ENCODE results near the gene INSL3.

The INSL3 gene

DNA sequence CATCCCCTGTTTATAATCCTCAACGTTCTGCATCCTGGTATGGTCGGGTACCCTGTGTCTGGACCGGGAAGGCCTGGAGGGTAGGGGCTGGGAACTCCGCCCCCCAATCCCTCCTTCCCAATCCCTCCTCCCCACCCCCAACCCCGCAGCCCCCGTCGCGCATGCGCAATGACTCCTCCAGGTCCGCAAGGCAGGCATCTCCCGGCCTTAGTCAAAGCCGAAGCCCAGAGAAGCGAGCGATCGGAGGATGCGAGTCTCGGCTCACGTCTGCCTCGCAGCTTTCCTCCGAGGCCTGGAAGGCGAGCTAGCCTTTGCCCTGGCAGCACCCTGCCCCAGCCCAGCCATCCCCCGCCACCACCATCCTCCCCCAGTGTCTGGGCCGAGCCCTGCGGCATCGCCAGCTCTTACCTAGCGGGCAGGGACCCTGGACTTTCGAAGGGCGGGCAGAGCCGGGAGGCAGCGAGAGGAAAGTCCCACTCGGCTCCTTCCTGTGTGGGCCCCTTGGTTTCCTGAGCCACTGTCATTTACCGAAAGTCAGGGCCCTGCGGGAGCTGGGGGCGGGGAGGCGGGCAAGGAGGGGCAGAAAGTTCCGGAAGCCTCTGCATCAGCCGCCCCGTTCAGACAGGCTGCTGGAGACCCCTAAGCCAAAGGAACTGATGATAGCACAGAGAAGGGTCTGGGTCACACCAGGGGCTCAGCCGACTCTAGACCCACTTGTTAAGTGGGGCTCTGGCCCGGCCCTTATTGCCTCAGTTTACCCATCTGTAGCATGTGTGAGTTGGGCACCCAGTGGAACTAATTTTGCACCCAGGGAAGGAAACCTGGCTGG, 26.4 kb upstream of the INSL3 start, which contains the start of gene JAK3:
TSS of gene JAK3 (minus strand) at position 445 of the 829 bp plus-strand sequence. CDS start 3,565 bp downstream, outside the sequence.
- no peak within 1 kb of the TSS for H3K4me3 ChIP-seq (ENCODE audit: low read depth, low read length)
- no peak for TF ChIP-seq MYC (IDR thresholded peaks at IDR 0.05; ENCODE audit: low read depth, low read length)
- no peak for TF ChIP-seq POLR2A (IDR thresholded peaks at IDR 0.05; ENCODE audit: extremely low read depth, insufficient read length)
- TF ChIP-seq, protein P1, sequence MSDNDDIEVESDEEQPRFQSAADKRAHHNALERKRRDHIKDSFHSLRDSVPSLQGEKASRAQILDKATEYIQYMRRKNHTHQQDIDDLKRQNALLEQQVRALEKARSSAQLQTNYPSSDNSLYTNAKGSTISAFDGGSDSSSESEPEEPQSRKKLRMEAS (IDR thresholded peaks at IDR 0.05; ENCODE audit: low read depth, low read length), result no peak
- TF ChIP-seq, protein P2, sequence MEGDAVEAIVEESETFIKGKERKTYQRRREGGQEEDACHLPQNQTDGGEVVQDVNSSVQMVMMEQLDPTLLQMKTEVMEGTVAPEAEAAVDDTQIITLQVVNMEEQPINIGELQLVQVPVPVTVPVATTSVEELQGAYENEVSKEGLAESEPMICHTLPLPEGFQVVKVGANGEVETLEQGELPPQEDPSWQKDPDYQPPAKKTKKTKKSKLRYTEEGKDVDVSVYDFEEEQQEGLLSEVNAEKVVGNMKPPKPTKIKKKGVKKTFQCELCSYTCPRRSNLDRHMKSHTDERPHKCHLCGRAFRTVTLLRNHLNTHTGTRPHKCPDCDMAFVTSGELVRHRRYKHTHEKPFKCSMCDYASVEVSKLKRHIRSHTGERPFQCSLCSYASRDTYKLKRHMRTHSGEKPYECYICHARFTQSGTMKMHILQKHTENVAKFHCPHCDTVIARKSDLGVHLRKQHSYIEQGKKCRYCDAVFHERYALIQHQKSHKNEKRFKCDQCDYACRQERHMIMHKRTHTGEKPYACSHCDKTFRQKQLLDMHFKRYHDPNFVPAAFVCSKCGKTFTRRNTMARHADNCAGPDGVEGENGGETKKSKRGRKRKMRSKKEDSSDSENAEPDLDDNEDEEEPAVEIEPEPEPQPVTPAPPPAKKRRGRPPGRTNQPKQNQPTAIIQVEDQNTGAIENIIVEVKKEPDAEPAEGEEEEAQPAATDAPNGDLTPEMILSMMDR (IDR thresholded peaks at IDR 0.05; ENCODE audit: low read depth, low read length), result no peak
- DNase-seq (ENCODE audit: low read depth), result no peak

DNA sequence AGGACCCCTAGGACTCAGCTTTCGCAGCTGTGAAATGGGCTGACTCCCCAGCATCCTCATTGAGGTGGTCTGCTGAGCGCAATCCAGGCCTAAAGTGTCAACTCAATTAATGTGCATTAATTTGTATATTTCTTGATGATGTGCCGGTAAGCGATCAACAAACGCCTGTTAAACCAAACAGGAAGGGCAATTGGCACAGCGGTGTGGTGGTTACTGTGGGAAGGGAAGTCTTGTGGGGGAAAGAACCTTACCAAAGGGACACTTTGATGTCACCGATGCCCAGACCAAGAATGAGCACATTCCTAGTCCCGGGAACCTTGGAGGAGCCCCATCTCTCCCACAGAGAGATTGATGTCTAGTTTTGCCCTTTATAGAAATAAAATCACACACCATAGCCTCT, 24.8 kb upstream of the INSL3 start:
- TF ChIP-seq MYC (IDR thresholded peaks at IDR 0.05; ENCODE audit: low read depth, low read length) (no peak), POLR2A (IDR thresholded peaks at IDR 0.05; ENCODE audit: extremely low read depth, insufficient read length) (no peak)
- TF ChIP-seq, protein P2 (IDR thresholded peaks at IDR 0.05; ENCODE audit: low read depth, low read length), result no peak
- TF ChIP-seq, protein P1 (IDR thresholded peaks at IDR 0.05; ENCODE audit: low read depth, low read length), result no peak
- H3K4me3 ChIP-seq (ENCODE audit: low read depth, low read length), result no peak overlapping the region
- no peak for DNase-seq (ENCODE audit: low read depth)

DNA sequence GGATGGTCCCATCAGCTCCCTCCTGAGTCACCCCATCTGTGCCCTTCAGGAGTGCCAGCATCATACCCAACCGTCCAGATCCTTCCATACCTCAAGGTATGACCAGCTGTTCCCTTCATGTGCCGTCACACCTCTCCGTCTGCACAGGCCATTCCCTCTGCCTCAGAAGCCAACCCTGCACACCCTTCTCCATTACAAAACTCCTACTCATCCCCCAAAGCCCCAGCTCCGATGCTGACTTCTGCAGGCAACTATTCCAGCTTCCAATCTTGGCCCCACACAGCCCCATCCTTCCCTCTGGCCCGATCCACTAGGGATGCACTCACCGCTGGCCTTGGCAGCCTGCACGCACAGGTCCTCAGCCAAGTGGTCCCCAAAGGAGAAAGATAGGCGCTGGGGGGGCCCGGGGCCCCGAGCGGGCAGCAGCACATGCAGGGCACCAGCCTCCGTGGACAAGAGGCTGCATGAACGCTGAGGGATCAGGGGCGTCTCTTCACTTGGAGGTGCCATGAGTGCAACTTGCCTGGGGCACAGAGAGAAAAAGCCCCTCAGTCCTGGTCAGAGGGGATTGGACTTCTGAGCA, 22.7 kb upstream of the INSL3 start:
- no peak overlapping the region for H3K4me3 ChIP-seq (ENCODE audit: low read depth, low read length)
- DNase-seq (ENCODE audit: low read depth), result no peak
- TF ChIP-seq, protein P2 (IDR thresholded peaks at IDR 0.05; ENCODE audit: low read depth, low read length), result no peak
- TF ChIP-seq POLR2A (IDR thresholded peaks at IDR 0.05; ENCODE audit: extremely low read depth, insufficient read length), result no peak
- TF ChIP-seq, protein P1 (IDR thresholded peaks at IDR 0.05; ENCODE audit: low read depth, low read length), result no peak
- TF ChIP-seq MYC (IDR thresholded peaks at IDR 0.05; ENCODE audit: low read depth, low read length), result no peak

DNA sequence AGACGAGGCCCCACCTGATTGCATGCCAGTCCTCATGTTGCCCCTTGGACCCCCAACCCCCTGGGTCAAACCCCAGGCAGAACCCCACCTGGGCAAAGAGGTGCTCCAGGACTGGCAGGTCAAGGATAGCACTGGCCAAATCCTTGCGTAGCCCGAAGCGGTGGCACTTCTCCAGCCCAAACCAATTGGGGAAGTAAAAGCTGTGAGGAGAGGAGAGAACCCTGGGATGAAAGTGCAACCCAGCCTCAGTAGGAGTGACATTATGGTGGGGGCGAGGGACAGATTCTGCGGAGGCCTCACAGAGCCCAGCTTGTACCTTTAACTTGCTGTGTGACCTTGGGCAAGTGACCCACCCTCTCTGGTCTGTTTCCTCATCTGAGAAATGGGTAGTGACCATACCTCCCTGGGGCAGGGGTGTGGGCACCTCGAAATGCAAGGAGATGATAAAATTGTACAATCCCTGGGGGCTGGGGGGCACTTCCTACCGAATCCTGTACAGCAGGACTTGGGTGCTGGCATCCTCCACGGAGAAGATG, 22.0 kb upstream of the INSL3 start:
- no peak for DNase-seq (ENCODE audit: low read depth)
- TF ChIP-seq, protein P1 (IDR thresholded peaks at IDR 0.05; ENCODE audit: low read depth, low read length), result no peak
- TF ChIP-seq MYC (IDR thresholded peaks at IDR 0.05; ENCODE audit: low read depth, low read length), result no peak
- TF ChIP-seq, protein P2 (IDR thresholded peaks at IDR 0.05; ENCODE audit: low read depth, low read length), result no peak
- H3K4me3 ChIP-seq (ENCODE audit: low read depth, low read length), result no peak overlapping the region

DNA sequence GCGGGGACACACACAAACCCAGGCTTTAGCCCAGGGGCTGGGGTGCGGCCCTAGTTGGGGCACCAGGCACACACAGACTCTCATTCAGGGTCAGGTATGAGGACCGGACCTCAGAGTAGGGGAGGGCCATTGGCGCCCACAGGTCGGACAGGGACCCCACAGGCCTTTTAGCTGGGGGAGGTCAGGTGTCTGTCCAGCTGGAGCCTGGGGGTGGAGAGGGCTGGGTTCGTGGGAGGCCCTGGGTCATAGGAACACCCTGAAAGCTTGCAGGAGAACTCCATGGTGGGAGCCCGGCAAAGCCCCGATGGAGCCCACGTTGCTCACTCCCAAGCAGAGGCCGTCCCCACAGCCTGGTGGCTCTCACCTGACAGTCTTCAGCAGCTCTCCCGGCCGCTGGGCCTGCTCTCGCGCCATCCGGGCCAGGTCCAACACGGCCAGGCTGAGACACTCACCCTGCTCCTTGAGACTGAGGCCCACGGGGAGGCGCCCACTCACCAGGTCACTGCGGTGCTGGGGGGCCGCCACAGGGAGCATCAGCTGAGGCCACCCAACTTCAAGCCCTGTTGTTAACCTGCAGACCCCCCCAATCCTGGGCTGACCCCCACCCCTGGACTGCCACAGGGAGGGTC, 21.5 kb upstream of the INSL3 start:
- no peak overlapping the region for H3K4me3 ChIP-seq (ENCODE audit: low read depth, low read length)
- DNase-seq (ENCODE audit: low read depth), result no peak
- TF ChIP-seq MYC (IDR thresholded peaks at IDR 0.05; ENCODE audit: low read depth, low read length), result no peak
- TF ChIP-seq, protein P1 (IDR thresholded peaks at IDR 0.05; ENCODE audit: low read depth, low read length), result no peak
- TF ChIP-seq POLR2A (IDR thresholded peaks at IDR 0.05; ENCODE audit: extremely low read depth, insufficient read length), result no peak
- TF ChIP-seq, protein P2 (IDR thresholded peaks at IDR 0.05; ENCODE audit: low read depth, low read length), result no peak
